HG03108 (cell line): ENCODE results near the gene EMID1.
"Not testable (repeated sequence)": the region's sequence is repeated elsewhere in the genome, so short reads cannot be mapped to it uniquely, and the experiment has no call there.

ENCODE experiments used
- ATAC-seq: cut with Tn5 transposase; IDR thresholded peaks from one replicate; pipeline ENCODE4 v1.9.1; 2021; ENCODE audit warnings: moderate library complexity; ENCODE audit not compliant: unreplicated experiment

Gene EMID1

DNA sequence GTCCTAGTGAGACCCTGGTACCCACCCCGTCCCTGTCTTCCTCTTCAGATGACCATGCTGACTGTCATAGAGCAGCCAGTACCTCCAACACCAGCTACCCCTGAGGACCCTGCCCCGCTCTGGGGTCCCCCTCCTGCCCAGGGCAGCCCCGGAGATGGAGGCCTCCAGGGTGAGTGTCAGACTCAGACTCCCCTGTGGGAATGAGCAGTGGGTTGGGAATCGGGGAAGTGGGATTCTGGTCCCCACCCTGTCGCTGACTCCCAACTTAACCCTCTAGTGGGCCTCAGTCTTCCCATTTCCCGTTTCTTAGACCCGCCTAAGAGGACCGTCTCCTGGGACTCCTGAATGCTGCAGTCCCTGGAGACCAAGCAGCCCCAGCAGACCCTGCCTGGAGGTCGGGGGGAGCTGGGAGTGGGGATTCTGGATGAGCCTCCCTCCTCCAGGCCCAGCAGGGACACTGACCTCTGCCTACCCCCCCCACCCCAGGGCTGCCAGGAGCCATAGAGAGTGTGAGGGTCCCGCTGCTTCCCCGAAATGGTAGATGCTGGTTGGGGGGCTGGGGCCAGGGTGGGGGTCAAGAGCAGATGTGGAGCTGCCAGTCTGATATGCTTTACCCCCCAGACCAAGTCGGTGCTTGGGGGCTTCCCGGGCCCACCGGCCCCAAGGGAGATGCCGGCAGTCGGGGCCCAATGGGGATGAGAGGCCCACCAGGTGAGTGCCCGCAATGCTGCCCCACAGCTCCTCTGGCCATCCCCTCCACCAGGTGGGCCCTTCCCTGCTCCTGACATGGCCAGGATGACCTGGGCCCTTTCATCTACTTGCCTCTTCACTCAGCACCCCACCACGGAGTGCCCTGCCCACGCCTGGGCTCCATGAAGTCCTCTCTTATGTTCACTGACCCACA, 25.5 kb downstream of the EMID1 start:
- ATAC-seq, result no peak

DNA sequence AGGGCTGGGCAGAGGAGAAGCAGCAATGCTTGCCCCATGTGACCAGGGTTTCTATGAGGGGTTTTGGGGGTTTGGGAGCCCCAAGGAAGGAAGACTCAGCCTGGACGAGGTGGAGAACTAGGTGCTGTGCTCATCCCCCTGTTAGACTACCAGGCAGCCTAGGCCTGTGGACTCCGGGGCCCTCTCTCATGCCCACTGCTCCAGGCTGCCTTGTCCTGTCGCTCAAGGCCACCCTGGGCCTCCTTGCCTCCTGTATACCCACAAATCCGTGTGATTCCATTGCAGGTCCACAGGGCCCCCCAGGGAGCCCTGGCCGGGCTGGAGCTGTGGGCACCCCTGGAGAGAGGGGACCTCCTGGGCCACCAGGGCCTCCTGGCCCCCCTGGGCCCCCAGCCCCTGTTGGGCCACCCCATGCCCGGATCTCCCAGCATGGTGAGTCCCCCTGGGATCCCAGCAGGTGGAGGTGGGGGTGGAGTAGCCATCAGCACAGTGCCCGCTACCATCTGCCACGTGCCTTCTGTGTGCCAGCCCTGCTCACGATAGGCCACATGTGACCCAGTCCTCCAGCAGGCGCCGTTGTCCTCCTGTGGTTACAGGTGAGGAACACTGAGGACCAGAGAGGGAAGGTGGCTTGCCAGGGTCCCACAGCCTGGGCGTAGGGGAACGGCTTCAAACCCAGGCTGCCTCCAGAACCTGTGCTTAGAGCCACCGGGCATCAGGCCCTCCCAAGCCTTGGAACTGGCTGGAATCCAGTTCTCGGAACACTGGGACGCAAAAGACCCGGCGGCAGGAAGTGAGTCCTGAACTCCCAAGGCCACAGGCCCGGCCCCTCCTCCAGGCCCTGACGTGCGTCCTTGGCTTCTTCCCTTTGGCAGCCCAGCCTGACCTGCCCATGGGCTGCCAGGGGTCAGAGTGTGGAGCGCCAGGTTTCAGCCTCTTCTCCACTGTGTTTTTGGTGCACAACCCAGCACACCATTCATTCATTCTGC, 26.6 kb downstream of the EMID1 start:
- ATAC-seq, result no peak

DNA sequence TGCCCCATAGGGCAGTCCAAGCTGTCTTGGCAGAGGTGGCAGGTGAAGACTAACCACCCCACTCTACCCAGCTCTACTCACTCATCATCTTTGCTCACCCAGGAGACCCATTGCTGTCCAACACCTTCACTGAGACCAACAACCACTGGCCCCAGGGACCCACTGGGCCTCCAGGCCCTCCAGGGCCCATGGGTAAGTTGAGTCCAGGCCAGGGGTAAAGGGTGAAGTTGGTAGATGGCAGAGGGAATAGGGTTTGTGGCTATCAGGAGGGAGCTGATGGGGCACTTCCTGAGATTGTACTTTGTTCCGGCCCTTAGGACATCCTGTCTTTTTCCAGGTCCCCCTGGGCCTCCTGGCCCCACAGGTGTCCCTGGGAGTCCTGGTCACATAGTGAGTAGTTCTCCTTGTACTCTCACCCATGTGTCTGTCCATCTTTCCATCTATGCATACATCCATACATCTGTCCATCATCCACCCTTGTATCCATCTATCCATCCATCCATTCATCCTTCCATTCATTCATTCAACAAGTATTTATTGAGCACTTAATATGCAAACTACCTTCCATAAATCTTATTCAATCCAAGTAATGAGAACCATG, 27.7 kb downstream of the EMID1 start:
- no peak for ATAC-seq

DNA sequence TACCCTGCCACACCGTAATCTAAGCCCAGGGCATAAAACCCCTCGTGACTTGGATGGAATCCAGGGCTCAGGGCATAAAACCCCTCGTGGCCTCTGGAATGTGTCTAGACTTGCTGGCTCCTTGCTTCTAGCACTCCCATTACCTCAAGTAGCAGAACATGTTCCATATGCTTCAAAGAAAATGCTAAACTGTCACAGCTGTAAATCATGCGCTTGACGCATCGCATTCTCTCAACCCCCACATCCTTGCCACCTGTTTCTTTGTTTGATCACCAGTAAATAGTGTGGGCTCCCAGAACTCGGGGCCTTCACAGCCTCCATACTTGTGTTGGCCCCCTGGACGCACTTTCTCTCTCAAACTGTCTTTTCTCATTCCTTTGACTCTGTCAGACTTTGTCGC, 34.8 kb downstream of the EMID1 start:
- ATAC-seq, result not testable (repeated sequence)

DNA sequence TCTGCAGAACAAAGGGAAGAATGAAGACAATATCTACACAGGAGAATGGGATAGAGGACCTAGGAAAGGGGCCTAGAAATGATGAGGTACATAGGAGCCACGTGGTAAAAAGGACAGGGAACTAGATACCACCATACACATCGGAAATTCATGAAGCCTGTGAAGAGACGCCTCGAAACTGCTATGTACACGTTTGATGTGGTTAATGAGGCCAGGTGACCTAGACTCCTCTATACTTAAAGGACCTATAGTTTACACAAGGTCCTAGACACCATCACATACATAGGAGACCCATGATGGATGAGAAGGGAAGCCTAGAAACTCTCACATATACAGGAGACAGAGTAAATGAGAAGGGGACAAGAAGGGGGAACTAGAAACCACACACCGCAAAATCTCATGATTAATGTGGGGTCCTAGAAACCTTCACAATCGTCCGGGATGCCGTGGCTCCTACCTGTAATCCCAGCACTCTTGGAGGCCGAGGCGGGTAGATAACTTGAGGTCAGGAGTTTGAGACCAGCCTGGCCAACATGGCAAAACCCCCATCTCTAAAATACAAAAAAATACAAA, 38.3 kb downstream of the EMID1 start:
- no peak for ATAC-seq

DNA sequence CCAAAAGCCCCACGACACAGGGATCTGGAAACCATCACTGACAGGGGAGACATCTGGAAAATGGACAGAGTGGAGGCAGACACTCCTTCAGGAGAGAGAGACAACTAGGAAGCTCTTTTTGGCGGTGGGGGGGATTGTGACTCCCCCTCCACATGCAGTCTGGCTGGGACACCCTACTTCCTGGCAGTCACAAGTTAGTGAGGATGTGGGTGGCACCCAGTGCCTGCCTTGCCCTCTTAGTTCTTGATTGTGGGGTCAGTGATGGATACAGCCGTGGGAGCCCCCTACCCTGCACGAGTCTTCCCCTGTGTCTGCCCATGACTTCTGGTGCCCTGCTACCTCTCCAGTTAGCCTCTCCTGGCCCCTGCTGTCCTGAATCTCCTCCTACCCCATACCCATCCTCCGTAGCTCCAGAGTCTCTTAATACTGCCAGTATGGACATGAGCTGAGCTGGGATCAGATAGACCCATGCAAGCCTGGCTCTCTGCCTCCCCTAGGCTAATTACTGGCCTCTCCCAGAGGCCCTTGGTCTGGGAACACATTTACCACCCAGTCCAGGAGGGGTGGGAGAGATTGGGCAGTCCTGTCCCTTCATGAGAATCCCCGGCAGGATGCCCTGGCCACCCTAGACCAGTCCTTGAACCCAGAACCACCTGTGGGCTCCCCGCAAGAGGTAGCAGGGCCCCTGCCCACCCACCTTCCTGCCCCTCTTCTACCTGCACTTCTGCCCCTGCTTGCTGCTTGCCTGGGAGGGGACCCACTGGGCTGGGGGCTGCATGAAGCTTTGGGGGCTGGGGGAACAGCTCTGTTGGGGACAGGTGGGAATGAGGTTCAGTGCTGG, 39.3 kb downstream of the EMID1 start:
- no peak for ATAC-seq

- no peak for ATAC-seq
Observed at GRCh38 chr22:29245626-29246385, 40.1 kb downstream of the EMID1 start.

GRCh38 chr22:29247891-29248290, 42.2 kb downstream of the EMID1 start:
- not testable (repeated sequence) for ATAC-seq

DNA sequence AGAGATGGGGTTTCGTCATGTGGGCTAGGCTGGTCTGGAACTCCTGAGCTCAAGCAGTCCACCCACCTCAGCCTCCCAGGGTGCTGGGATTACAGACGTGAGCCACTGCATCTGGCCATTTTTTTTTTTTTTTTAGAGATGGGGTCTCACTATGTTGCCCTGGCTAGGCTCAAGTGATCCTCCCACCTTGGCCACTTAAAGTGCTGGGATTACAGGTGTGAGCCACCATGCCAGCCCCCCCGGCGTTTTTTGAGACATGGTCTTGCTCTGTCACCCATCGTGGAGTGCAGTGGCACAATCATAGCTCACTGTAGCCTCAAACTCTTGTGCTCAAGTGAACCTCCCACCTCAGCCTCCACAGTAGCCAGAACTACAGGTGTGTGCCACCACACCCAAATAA, 45.6 kb downstream of the EMID1 start:
- ATAC-seq, result no peak

- no peak for ATAC-seq
Observed at GRCh38 chr22:29251981-29252911, 46.5 kb downstream of the EMID1 start.

DNA sequence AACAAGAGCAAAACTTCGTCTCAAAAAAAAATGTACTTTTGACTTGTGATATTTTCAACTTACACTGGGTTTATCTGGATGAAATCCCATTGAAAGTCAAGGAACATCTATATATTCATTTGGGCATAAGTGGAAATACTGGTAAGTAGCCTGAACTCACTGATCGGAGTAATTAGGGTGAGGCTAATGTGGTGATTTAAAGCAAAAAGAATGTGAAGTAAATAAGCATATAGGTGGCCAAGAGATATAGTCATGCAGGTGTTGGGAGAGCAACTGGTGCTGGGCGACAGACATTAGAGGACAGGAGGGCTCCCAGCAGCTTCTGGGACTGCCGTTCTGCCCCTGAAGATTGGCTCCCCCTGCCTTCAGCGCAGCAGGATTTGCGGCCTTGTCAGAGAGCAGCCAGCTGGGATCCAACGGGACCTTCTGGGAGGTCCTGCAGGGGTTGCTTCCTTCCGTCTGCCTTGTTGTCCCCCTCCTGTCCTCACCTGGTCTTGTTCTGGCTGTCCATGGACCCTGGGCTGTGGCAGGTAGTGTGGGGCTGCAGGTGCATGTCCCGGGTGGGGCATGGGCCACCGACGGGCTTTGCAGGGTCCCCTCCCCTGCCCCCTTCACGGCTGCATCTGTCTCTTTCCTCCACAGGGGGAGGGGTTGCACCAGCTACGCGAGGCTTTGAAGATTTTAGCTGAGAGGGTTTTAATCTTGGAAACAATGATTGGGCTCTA, 48.0 kb downstream of the EMID1 start:
- no peak for ATAC-seq

DNA sequence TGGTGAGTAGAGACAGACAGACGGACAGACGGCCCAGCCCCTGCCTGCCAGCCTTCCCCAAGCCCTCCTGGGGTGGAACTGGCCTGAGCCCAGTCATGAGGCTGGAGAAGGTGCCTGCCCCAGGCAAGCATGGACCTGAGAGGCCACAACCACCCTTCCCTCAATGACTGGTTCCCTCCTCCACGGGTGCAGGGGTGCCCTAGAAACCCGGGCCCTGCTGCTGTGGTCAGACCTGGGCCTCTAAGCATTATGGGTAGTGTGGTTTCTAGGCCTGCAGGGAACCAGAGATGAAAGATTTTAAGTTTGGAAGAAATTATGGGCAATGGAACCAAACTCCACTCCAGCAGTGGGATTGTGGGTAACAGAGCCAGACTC, 48.6 kb downstream of the EMID1 start:
- no peak for ATAC-seq

- no peak for ATAC-seq
Observed at GRCh38 chr22:29255064-29255621, 49.4 kb downstream of the EMID1 start.

- ATAC-seq, result no peak
Observed at GRCh38 chr22:29256606-29257325, 51.1 kb downstream of the EMID1 start.

GRCh38 chr22:29257751-29258181, 52.1 kb downstream of the EMID1 start:
- ATAC-seq, result no peak

DNA sequence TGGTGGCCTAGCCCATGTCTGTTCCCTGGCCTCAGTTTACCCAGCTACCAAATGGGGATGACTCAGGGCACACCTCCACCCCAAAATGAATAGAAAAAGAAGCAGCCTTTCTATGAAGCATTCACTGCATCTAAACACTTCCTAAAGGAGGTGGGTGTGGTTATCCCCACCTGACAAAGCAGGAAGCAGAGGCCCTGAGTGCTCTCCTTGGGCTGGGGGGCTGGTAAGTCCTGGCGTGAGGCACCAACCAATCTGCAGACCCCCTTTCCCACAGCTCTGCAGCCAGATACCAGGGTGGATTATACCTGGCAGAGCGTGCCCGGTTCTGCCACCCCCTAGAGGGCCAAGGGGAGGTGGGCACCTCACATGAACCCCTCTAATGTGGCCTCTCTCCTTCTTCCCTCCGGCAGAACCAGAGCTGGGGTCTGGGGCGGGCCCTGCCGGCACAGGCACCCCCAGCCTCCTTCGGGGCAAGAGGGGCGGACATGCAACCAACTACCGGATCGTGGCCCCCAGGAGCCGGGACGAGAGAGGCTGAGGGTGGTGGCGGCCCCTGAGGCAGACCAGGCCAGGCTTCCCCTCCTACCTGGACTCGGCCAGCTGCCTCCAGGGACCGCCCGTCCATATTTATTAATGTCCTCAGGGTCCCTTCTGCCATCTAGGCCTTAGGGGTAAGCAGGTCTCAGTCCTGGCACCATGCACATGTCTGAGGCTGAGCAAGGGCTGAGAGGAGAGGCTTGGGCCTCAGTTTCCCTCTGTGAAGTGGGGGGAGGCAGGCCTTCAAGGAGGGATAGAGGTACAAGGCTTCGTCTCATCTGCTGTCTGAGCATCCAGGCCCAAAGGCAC, 52.9 kb downstream of the EMID1 start:
- ATAC-seq, result no peak
